Smooth muscle cell (in vitro differentiated cells): ENCODE measurements around the gene SCYGR4. TPM values are rescaled to one million over a fixed set of nuclear protein-coding genes. Genes with fewer than 3 reads are reported as not detected.
A peak's percentile ranks its signal among the peaks of the same experiment; 100 is the strongest.

Experiments used
- DNase-seq: peaks from one replicate; lab custom pipeline; 2025; ENCODE audit not compliant: unreplicated experiment; lab: John Stamatoyannopoulos, UW
- H2AFZ ChIP-seq: fragments of 200-600 bp; sonication (generic); 2 replicates; pipeline ENCODE4 v1.6.0; 2016; ENCODE audit warnings: antibody characterized with exemption, low read depth, mild to moderate bottlenecking
- H3F3A ChIP-seq: fragments of 200-600 bp; sonication (generic); 2 replicates; pipeline ENCODE4 v1.6.0; 2017; ENCODE audit warnings: antibody characterized with exemption, low read depth
- H3K27ac ChIP-seq: fragments of 200-600 bp; sonication (generic); 2 replicates; pipeline ENCODE4 v1.5.1; 2016; ENCODE audit warnings: low read depth, mild to moderate bottlenecking
- H3K27me3 ChIP-seq: fragments of 200-600 bp; sonication (generic); 2 replicates; pipeline ENCODE4 v1.6.1; 2016; ENCODE audit warnings: low read depth, mild to moderate bottlenecking
- H3K36me3 ChIP-seq: fragments of 200-600 bp; sonication (generic); 2 replicates; pipeline ENCODE4 v1.5.1; 2016; ENCODE audit warnings: low read depth
- H3K4me1 ChIP-seq: fragments of 200-600 bp; sonication (generic); 2 replicates; pipeline ENCODE4 v1.5.1; 2016; ENCODE audit warnings: low read depth
- H3K4me2 ChIP-seq: fragments of 200-600 bp; sonication (generic); 2 replicates; pipeline ENCODE4 v1.6.0; 2016; ENCODE audit warnings: mild to moderate bottlenecking
- H3K4me3 ChIP-seq: fragments of 200-600 bp; sonication (generic); 2 replicates; pipeline ENCODE4 v1.5.1; 2016; ENCODE audit warnings: mild to moderate bottlenecking
- H3K79me2 ChIP-seq: fragments of 200-600 bp; sonication (generic); 2 replicates; pipeline ENCODE4 v1.6.0; 2016; ENCODE audit warnings: low read depth, mild to moderate bottlenecking
- H3K9ac ChIP-seq: fragments of 200-600 bp; sonication (generic); 2 replicates; pipeline ENCODE4 v1.6.0; 2016; ENCODE audit warnings: low read depth
- H3K9me3 ChIP-seq: fragments of 200-600 bp; sonication (generic); replicated peaks from 2 replicates; pipeline ENCODE4 v1.5.1; 2016; ENCODE audit warnings: low read depth
- H4K20me1 ChIP-seq: fragments of 200-600 bp; sonication (generic); 2 replicates; pipeline ENCODE4 v1.6.0; 2016; ENCODE audit warnings: low read depth
- WGBS: methylation state at CpG from one replicate; pipeline ENCODE4 v1.1.7; 2016; ENCODE audit warnings: low lambda C conversion rate; 5-methylcytosine and 5-hydroxymethylcytosine counted together
- polyA plus RNA-seq: library from polyadenylated mRNA; unstranded; fragments of >200 nt; fragmentation: Nextera tagmentation; extraction: Ambion mirVana; gene quantifications from 2 replicates; pipeline ENCODE4 v1.2.1, GENCODE V29; 2016
- total RNA-seq: library from RNA; depleted of rRNA; stranded (reverse); fragments of >200 nt; gene quantifications from 2 replicates; pipeline ENCODE4 v1.2.3, GENCODE V29; 2014
- TF ChIP-seq, protein P1 (sequence below): fragments of 200-600 bp; sonication (generic); IDR thresholded peaks from 2 replicates; pipeline ENCODE4 v1.5.1; 2017; ENCODE audit warnings: borderline replicate concordance, mild to moderate bottlenecking, antibody characterized with exemption; ENCODE audit not compliant: insufficient read depth, poor library complexity, severe bottlenecking

The SCYGR4 gene
- total and polyA plus RNA-seq, 2 experiments from 2014 or later = not detected

DNA sequence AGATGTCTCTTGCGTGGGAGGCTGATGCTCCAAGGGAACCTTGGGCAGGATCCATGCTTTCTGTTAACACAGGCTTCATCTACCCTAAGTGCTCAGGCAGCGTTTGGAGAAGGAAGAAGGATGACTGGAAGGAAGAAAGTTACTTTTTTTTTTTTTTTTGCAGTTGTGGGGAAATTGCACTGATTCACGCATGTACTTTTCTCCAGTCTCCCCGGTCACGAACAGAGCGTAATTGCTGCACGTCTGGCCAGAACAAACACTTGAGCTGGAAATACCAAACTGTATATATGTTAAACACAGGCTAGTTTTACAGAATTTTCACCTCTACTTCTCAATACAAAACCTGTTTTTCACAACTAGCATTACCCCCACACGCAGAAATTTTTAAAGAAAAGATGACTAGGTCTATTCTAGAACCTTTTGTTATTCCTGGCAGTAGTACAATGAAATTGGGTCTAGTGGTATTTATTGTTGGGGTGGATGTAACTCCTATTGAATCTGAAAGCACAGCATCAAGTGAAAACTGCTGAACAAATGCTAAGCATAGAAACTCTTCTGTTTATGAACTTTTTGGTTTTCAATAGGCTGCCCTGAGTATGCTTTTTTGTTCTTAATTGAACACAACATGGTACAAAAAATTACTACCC is 40.0 kb downstream of the SCYGR4 start:
- 48% methylated on average over 8 of the region's 8 CpGs for WGBS
- Histone ChIP-seq H3K9ac (peak overlapping the region; percentile 9), H3F3A (peaks cover 5% of the 10 kb centered on the region), H3K27ac (peak overlapping the region; percentile 57), H2AFZ (no peak overlapping the region), H3K27me3 (no peaks in the 10 kb centered on the region), H3K4me1 (peaks cover 6% of the 10 kb centered on the region), H3K36me3 (no peaks in the 10 kb centered on the region), H3K9me3 (no peaks in the 10 kb centered on the region), H4K20me1 (no peaks in the 10 kb centered on the region), H3K4me3 (no peak overlapping the region), H3K79me2 (no peaks in the 10 kb centered on the region), H3K4me2 (no peak overlapping the region)
- TF ChIP-seq, protein P1, sequence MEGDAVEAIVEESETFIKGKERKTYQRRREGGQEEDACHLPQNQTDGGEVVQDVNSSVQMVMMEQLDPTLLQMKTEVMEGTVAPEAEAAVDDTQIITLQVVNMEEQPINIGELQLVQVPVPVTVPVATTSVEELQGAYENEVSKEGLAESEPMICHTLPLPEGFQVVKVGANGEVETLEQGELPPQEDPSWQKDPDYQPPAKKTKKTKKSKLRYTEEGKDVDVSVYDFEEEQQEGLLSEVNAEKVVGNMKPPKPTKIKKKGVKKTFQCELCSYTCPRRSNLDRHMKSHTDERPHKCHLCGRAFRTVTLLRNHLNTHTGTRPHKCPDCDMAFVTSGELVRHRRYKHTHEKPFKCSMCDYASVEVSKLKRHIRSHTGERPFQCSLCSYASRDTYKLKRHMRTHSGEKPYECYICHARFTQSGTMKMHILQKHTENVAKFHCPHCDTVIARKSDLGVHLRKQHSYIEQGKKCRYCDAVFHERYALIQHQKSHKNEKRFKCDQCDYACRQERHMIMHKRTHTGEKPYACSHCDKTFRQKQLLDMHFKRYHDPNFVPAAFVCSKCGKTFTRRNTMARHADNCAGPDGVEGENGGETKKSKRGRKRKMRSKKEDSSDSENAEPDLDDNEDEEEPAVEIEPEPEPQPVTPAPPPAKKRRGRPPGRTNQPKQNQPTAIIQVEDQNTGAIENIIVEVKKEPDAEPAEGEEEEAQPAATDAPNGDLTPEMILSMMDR = no peak
- DNase-seq = no peak

GRCh38 chr2:227661025-227661649 is 43.8 kb downstream of the SCYGR4 start:
- Histone ChIP-seq H3K27me3 (no peaks in the 10 kb centered on the region), H2AFZ (peak overlapping the region; percentile 68), H3K4me3 (no peak overlapping the region), H3K27ac (no peak overlapping the region), H3K9ac (no peak overlapping the region), H4K20me1 (no peaks in the 10 kb centered on the region), H3K9me3 (no peaks in the 10 kb centered on the region), H3F3A (no peaks in the 10 kb centered on the region), H3K4me2 (no peak overlapping the region), H3K4me1 (peaks cover 6% of the 10 kb centered on the region), H3K79me2 (no peaks in the 10 kb centered on the region), H3K36me3 (no peaks in the 10 kb centered on the region)
- no peak for DNase-seq
- TF ChIP-seq, protein P1 = no peak
- 44% methylated on average over 7 of the region's 7 CpGs for WGBS

GRCh38 chr2:227661827-227662226 is 44.5 kb downstream of the SCYGR4 start:
- peak overlapping the region; percentile 81 for H2AFZ ChIP-seq
- no peaks in the 10 kb centered on the region for H4K20me1 ChIP-seq
- WGBS = 58% methylated on average over 3 of the region's 3 CpGs
- DNase-seq = no peak
- peak overlapping the region; percentile 22 for H3K4me2 ChIP-seq
- no peaks in the 10 kb centered on the region for H3K36me3 ChIP-seq
- H3K27me3 ChIP-seq = no peaks in the 10 kb centered on the region
- TF ChIP-seq, protein P1 = no peak
- no peaks in the 10 kb centered on the region for H3K9me3 ChIP-seq
- H3K79me2 ChIP-seq = no peaks in the 10 kb centered on the region
- H3K4me1 ChIP-seq = peaks cover 6% of the 10 kb centered on the region
- H3F3A ChIP-seq = no peaks in the 10 kb centered on the region
- H3K9ac ChIP-seq = no peak overlapping the region
- H3K27ac ChIP-seq = no peak overlapping the region
- no peak overlapping the region for H3K4me3 ChIP-seq
